AG04449 (cell line): Measurements from ENCODE around the gene ADAMTS16.

Experiments
- CTCF ChIA-PET: fragments of 350-600 bp; formaldehyde crosslinking; extraction: SDS; loops from one replicate; lab custom pipeline; 2021; ENCODE audit warnings: antibody characterized with exemption; lab: Yijun Ruan, JAX
- POLR2A ChIA-PET: fragments of 400-600, 350-600 bp; formaldehyde crosslinking; extraction: SDS; loops from one replicate; lab custom pipeline; 2020; ENCODE audit warnings: antibody characterized with exemption, inconsistent platforms; lab: Yijun Ruan, JAX
- DNase-seq: peaks from one replicate; pipeline ENCODE4 v3.0.0-alpha.2; 2010; ENCODE audit warnings: low read depth, low spot score
- H3K4me3 ChIP-seq: 2 replicates; pipeline ENCODE4 v1.5.1; 2011; ENCODE audit warnings: low read depth, mild to moderate bottlenecking, control low read depth, low read length
- CTCF ChIP-seq: IDR thresholded peaks from one replicate; pipeline ENCODE4 v1.5.1; 2011; ENCODE audit warnings: mild to moderate bottlenecking, moderate library complexity, low read length, control low read depth, inconsistent platforms; ENCODE audit not compliant: insufficient read depth; ENCODE audit errors: missing control alignments

ADAMTS16 gene

GRCh38 chr5:5139777-5140478 lies at the start of gene ADAMTS16:
Gene ADAMTS16 (plus strand): TSS chr5:5140330. CDS start chr5:5140468, 138 bp downstream.
- POLR2A ChIA-PET = interaction anchor here (1.3 kb wide), 1 partner anchor 282 kb away, joined by 5 read pairs; the partner anchor contains the start of gene ICE1

GRCh38 chr5:5092149-5092548 lies 48.0 kb upstream of the ADAMTS16 start:
- H3K4me3 ChIP-seq = no peak overlapping the region
- CTCF ChIA-PET = no interaction called here
- no peak for TF ChIP-seq CTCF
- DNase-seq = no peak
- POLR2A ChIA-PET = no interaction called here

More at GRCh38 chr5:5139777-5140478, at the start of gene ADAMTS16:
- DNase-seq = no peak
- CTCF ChIA-PET = interaction anchor here (0.7 to 5.0 kb wide), 12 partner anchors 10 to 280 kb away, joined by 3 to 112 read pairs (median 4); partner anchors contain the start of gene ICE1
- peak within 1 kb of the TSS; percentile 36 for H3K4me3 ChIP-seq
- TF ChIP-seq CTCF = no peak

- CTCF ChIA-PET = no interaction called here
Measured at GRCh38 chr5:5100635-5101034, 39.5 kb upstream of the ADAMTS16 start.

GRCh38 chr5:5101676-5102075 lies 38.5 kb upstream of the ADAMTS16 start:
- POLR2A ChIA-PET = no interaction called here
- CTCF ChIA-PET = no interaction called here
- H3K4me3 ChIP-seq = no peak overlapping the region
- no peak for DNase-seq
- TF ChIP-seq CTCF = no peak

More at GRCh38 chr5:5100635-5101034, 39.5 kb upstream of the ADAMTS16 start:
- TF ChIP-seq CTCF = no peak
- POLR2A ChIA-PET = no interaction called here
- no peak overlapping the region for H3K4me3 ChIP-seq
- DNase-seq = no peak

- ChIA-PET CTCF (no interaction called here), POLR2A (no interaction called here)
- H3K4me3 ChIP-seq = no peak overlapping the region
- TF ChIP-seq CTCF = no peak
- DNase-seq = no peak
Measured at GRCh38 chr5:5103245-5103644, 36.9 kb upstream of the ADAMTS16 start.

GRCh38 chr5:5104550-5104949 lies 35.6 kb upstream of the ADAMTS16 start:
- DNase-seq = no peak
- H3K4me3 ChIP-seq = no peak overlapping the region
- no peak for TF ChIP-seq CTCF
- CTCF ChIA-PET = no interaction called here
- POLR2A ChIA-PET = no interaction called here
